HG02759 (cell line): Measurements from ENCODE around the gene B3GNT2.
"Not testable (repeated sequence)": the region's sequence is repeated elsewhere in the genome, so short reads cannot be mapped to it uniquely, and the experiment has no call there.

Experiments used
- ATAC-seq: cut with Tn5 transposase; IDR thresholded peaks from one replicate; pipeline ENCODE4 v1.9.1; 2021; ENCODE audit warnings: mild to moderate bottlenecking, moderate library complexity; ENCODE audit not compliant: unreplicated experiment

The B3GNT2 gene

GRCh38 chr2:62231541-62231940, 35.6 kb downstream of the B3GNT2 start:
- no peak for ATAC-seq

- ATAC-seq = no peak
These were observed 39.1 kb downstream of the B3GNT2 start for GRCh38 chr2:62234755-62235655.

- no peak for ATAC-seq
These were observed 40.6 kb downstream of the B3GNT2 start for GRCh38 chr2:62236499-62236898.

DNA sequence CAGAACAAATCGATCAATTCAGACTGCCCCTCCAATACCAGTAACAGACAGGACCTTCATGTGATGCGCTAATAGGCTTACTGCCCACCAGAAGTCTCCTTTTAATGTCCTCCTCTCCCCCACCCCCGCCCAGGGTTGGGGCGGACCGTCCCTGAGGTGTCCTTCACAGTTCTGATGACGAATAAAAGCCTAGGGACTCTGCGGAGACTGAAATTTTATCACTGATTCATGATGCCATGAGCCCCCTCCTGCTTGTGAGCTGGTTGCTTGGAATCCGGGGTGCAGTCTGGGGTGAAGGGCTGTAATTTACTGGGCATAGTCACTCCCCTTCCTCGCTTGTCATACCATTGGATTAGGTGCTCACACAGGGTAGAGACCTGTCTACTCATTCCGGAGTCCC, 42.3 kb downstream of the B3GNT2 start:
- no peak for ATAC-seq

DNA sequence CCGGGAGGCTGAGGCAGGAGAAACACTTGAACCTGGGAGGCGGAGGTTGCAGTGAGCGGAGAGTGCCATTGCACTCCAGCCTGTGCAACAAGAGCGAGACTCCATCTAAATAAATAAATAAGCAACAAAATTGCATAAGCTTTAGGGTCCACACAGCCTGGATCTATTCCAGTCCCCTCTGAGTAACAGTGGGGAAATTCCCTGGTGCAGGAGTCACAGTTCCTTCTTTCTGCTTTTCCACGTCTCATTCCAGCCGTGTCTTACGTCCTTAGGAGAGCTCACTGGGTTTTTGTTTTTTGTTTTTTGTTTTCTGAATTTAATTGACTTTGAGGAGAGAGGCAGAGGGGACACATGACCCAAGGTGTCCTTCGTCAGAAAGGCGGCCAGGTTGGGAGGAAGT, 44.6 kb downstream of the B3GNT2 start:
- no peak for ATAC-seq

DNA sequence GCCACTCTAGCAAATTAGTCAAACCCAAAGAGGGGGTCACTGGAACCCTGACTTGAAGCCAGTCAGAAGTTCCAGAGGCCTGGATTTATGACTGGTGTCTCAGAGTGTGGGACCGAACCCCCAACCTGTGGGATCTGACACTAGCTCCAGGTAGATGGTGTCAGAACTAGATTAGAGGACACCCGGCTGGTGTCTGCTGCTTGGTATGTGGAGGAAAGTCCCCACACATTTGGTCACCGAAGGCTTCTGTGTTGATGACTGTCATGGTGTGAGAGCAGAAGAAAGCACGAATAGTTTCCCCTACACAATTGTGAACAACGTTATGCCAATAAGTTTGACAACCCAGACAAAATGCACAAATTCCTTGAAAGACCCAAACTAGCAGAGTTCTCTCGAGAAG, 48.1 kb downstream of the B3GNT2 start:
- ATAC-seq = no peak

DNA sequence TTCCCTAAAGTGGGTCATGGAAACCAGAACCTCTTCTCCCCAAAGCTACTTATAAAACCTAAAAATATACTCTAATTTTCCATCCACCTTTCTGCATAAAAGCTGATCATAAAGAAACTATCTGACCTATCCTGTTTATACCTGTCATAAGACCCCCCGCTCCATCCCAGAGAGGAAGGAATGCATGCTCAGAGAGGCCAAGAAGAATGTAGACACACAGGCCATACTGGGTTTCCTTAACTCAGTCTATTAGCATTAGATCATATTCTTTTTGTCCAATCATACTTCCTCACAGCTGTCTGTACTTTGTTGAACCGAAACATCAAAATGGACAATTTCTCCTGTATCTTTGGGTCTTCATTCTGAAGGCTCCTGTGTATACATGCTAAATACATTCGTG, 52.3 kb downstream of the B3GNT2 start:
- no peak for ATAC-seq

DNA sequence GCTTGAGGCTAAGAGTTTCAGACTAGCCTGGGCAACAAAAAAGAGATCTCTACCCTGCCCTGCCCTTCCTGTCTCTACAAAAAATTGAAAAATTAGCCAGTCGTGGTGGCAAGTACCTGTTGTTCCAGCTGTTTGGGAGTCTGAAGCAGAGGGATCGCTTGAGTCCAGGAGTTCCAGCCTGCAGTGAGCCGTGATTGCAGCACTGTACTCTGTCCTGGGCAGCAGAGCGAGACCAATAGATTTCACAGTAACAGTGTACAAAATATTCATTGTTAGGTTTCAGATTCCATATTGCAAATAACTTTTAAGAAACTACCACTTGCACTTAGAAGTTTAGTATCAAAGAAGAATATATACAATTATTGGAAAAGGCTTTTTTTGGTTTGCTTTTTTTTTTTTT, 54.3 kb downstream of the B3GNT2 start:
- no peak for ATAC-seq

DNA sequence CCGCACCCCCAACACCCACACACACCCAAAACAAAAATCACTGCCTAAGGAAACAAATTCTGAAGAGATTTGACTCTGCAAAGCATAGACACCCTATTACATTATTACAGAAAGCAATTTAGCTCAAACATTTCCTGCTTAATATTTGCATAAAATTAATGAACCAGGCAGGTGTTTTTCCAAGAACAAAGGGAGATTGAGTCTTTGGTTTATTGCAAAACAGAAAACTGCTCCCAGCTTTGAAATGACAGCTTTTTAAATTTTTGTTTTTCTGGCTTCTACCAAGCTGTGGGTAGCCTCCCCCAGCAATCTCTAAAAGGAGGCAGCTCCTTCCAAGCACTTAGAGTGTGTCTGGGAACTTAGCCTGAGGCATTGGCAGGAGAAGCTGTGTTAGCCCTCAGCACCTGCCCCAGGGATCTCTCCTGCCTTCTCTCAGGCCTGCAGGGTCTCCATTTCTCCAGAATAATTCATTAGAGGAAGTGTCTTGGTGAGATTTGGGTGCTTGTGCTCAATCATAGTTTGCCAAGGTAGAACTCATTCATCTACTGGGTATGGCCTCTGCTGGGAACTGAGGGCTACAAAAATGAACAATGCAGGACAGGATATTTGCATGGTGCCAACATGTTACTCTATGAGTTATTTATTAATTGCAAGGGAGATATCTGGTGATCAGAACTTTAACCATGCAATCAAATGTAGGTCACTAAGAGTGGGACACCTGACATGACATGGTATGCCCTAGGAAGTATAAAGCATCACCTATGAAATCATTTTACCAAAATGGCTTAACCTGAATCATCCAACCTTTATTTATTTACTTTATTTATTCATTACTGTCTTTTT, 58.7 kb downstream of the B3GNT2 start:
- no peak for ATAC-seq

GRCh38 chr2:62257466-62257865, 61.6 kb downstream of the B3GNT2 start:
- no peak for ATAC-seq

GRCh38 chr2:62263076-62263715, 67.3 kb downstream of the B3GNT2 start:
- ATAC-seq = no peak

DNA sequence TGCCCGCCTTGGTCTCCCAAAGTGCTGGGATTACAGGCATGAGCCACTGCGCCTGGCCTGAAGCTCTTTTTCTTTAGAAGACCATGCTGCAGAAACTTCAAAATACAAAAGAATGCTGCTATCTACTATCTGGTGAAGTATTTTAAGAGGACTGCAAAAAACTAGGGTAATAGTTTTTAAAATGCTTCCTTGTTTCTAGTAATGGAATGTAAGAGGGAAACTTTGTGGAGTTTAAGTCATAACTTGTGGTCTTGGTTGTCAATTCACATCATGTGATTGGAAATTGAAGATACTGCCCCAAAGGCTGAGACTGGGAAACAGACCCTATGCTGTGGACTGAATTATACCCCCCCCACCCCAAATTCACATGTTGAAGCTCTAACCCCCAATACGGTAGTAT, 68.3 kb downstream of the B3GNT2 start:
- no peak for ATAC-seq

DNA sequence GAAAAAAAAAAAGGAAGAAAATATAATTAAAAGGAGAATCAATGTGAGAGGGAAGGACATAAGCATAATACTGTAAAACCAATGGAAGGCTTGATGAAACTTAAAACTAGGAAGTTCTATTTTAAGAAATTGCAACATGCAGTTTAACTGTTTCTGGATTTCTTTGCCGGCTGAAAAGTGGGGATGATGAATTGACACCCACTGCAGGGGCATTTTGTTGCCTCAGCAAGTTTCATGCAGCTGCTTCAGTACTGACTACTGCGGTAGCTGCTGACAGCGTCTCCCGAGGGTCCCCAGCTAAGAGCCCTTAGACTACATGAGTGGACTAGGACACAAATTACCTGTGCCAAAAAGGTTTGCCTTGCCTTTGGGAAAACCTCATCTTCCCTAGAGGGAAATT, 69.2 kb downstream of the B3GNT2 start:
- ATAC-seq = no peak

DNA sequence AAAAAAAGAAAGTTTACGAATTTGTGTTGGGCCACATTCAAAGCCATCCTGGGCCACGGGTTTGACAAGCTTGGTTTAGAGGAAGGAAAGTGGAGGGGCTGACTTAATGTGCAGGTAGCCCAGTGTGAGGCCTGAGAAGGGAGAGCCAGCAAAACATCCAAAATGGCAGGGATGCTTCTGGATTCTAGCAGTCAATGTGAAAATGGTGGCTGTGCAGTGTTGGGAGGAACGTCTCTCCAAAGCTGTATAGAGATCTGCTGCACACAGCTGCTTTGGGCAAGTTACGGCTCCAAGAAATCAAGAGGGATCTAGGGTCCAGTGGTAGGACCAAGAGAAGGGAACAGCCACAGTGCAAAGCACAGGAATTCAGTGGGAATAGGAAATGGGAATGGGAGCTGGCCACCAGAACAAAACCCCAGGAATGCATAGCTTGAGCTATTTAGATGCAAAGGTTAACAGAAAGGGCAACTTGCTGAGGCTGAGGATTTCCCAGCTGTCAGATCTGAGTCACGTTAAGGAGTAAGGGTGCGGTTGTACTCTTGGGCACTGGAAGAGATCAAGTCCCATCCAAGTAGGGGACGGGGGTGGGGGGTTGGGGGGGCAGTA, 70.6 kb downstream of the B3GNT2 start:
- ATAC-seq = no peak

DNA sequence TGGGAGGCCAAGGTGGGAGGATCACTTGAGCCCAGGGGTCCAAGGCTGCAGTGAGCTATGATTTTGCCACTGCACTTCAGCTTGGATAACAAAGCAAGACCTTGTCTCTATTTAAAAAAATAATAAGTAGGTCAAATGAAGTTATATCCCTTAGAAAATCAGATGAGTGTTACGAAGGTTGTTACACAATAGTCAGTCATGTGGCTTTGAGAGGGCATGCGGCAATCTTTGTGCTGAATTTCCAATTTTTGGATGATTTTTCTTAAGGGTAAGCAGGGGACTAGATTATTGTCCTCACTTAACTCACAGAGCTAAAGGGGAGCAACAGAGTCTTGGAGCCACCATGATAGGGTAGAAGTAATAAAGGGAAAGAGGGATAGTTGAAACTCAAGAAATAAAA, 71.8 kb downstream of the B3GNT2 start:
- no peak for ATAC-seq

GRCh38 chr2:62268681-62269188, 72.8 kb downstream of the B3GNT2 start:
- ATAC-seq = not testable (repeated sequence)

DNA sequence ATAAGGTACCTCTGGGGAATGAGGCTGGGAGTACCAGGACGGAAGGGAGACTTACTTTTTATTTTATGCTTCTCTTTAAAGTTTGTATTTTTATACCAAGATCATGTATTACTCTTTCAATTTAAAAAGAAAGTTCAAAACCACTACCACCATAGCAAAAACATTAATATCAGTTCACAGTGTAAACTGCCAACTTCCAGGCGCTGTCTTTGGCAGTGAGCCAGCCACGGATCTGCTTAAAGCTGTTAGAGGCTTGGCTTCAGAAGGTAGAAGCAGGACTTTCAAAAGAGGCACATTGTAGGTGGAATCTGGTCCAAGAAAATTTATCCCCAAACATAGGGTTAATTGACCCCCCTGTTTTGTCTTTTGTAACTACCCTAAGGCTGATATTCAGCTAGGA, 74.8 kb downstream of the B3GNT2 start:
- no peak for ATAC-seq
